K562 (cell line): ENCODE measurements around the gene USP10. TPM values are rescaled to one million over a fixed set of nuclear protein-coding genes. Genes with fewer than 3 reads are reported as not detected.

Experiments
- CBFB ChIP-seq: sonication (generic); formaldehyde crosslinking; IDR thresholded peaks from 2 replicates; pipeline ENCODE4 v1.4.0; 2020; ENCODE audit warnings: mild to moderate bottlenecking, missing genetic modification reagents
- COPS2 ChIP-seq: fragments of 450-650 bp; conservative IDR thresholded peaks from 2 replicates; pipeline ENCODE4 v1.6.1; 2016; ENCODE audit warnings: mild to moderate bottlenecking, moderate library complexity
- FOXA3 ChIP-seq, 2 experiments: fragments of 450-650 bp in 1 of 2; sonication (generic) in 1 of 2; formaldehyde crosslinking; IDR thresholded peaks in 1 of 2; conservative IDR thresholded peaks in 1 of 2; 2 replicates each; pipeline versions ENCODE4 v1.4.0 to v1.8.0; 2020 to 2022; ENCODE audit warnings: mild to moderate bottlenecking in 2 of 2, missing genetic modification reagents in 1 of 2
- GTF2A2 ChIP-seq: IDR thresholded peaks from 2 replicates; pipeline ENCODE4 v1.6.1; 2016; ENCODE audit warnings: mild to moderate bottlenecking, missing genetic modification characterization, missing compliant biosample characterization
- HDAC6 ChIP-seq: IDR thresholded peaks from 2 replicates; pipeline ENCODE4 v1.6.1; 2012; ENCODE audit warnings: low read depth, mild to moderate bottlenecking, control low read depth, inconsistent platforms, low read length, moderate library complexity
- ILF3 ChIP-seq: fragments of 450-650 bp; IDR thresholded peaks from 2 replicates; pipeline ENCODE4 v1.6.1; 2018; ENCODE audit warnings: antibody characterized with exemption, mild to moderate bottlenecking, moderate library complexity, borderline replicate concordance
- KAT2B ChIP-seq: IDR thresholded peaks from one replicate; pipeline ENCODE4 v1.6.1; 2012; ENCODE audit warnings: low read depth, mild to moderate bottlenecking, control low read depth, inconsistent platforms, low read length, moderate library complexity
- MEF2D ChIP-seq: conservative IDR thresholded peaks from 2 replicates; pipeline ENCODE4 v1.6.1; 2016; ENCODE audit warnings: low read depth, missing genetic modification characterization, missing compliant biosample characterization
- PHF20 ChIP-seq: fragments of 450-650 bp; IDR thresholded peaks from 2 replicates; pipeline ENCODE4 v1.6.1; 2018; ENCODE audit not compliant: partially characterized antibody
- SMAD1 ChIP-seq: fragments of 150-350 bp; IDR thresholded peaks from 2 replicates; pipeline ENCODE4 v1.6.1; 2014; ENCODE audit warnings: low read length, low read depth; ENCODE audit not compliant: partially characterized antibody
- SMAD4 ChIP-seq: fragments of 250-450 bp; sonication (Bioruptor Pico); conservative IDR thresholded peaks from 2 replicates; pipeline ENCODE4 v1.8.0; 2021; ENCODE audit warnings: inconsistent platforms, mild to moderate bottlenecking, moderate library complexity
- STAG1 ChIP-seq: sonication (generic); formaldehyde crosslinking; IDR thresholded peaks from 2 replicates; pipeline ENCODE4 v1.5.0; 2020; ENCODE audit warnings: missing genetic modification reagents, borderline replicate concordance
- TAF1 ChIP-seq: IDR thresholded peaks from 2 replicates; pipeline ENCODE4 v1.6.1; 2011; ENCODE audit warnings: mild to moderate bottlenecking, low read length, moderate library complexity; ENCODE audit not compliant: insufficient read depth, control insufficient read depth, severe bottlenecking; ENCODE audit errors: extremely low read depth
- TCF3 ChIP-seq: sonication (generic); formaldehyde crosslinking; IDR thresholded peaks from 2 replicates; pipeline ENCODE4 v1.4.0; 2020; ENCODE audit warnings: mild to moderate bottlenecking, missing genetic modification reagents
- TCF7 ChIP-seq: sonication (generic); IDR thresholded peaks from 2 replicates; pipeline ENCODE4 v1.6.1; 2016; ENCODE audit warnings: antibody characterized with exemption, borderline replicate concordance
- TEAD4 ChIP-seq, 2 experiments: sonication (generic) in 1 of 2; formaldehyde crosslinking in 1 of 2; IDR thresholded peaks; 2 replicates each; pipeline versions ENCODE4 v1.6.1 to v1.8.0; 2012 to 2022; ENCODE audit warnings: borderline replicate concordance in 1 of 2, inconsistent platforms in 1 of 2, low read length in 1 of 2, mild to moderate bottlenecking in 1 of 2, missing genetic modification reagents in 1 of 2
- YY1 ChIP-seq, 3 experiments: IDR thresholded peaks; 2 replicates each; pipeline ENCODE4 v1.6.1; 2011; ENCODE audit warnings: low read length in 2 of 3, mild to moderate bottlenecking in 2 of 3, moderate library complexity in 2 of 3, borderline replicate concordance in 1 of 3, control low read depth in 1 of 3, low read depth in 1 of 3; ENCODE audit not compliant: insufficient read depth in 3 of 3, insufficient replicate concordance in 2 of 3, control insufficient read depth in 1 of 3, insufficient read length in 1 of 3; ENCODE audit errors: extremely low read depth in 1 of 3
- ZNF24 ChIP-seq: fragments of 450-650 bp; IDR thresholded peaks from 2 replicates; pipeline ENCODE4 v1.6.1; 2016
- polyA plus RNA-seq, 8 experiments: library from polyadenylated mRNA; depleted of rRNA in 4 of 8; stranded (reverse) in 5 of 8; unstranded in 3 of 8; fragments of >200 nt; fragmentation: Nextera tagmentation in 2 of 8; fragmentation: Illumina TruSeq in 1 of 8; extraction: Ambion mirVana in 2 of 8; extraction: Trizol in 1 of 8; gene quantifications; 2 replicates each; pipeline versions ENCODE4 v1.2.1 to v1.2.3, GENCODE V29; 2011 to 2014; ENCODE audit warnings: inconsistent platforms in 1 of 8, missing spikeins in 1 of 8
- total RNA-seq, 7 experiments: library from RNA; depleted of rRNA in 6 of 7; stranded (reverse); fragments of >200 nt in 6 of 7; fragmentation: Illumina TruSeq in 2 of 7; extraction: Trizol in 2 of 7; gene quantifications; 2 replicates each; pipeline versions ENCODE4 v1.2.1 to v1.2.3, GENCODE V29; 2011 to 2021; ENCODE audit warnings: low replicate concordance in 1 of 7
- TF ChIP-seq, protein P1 (sequence below): fragments of 250-450 bp; sonication (Bioruptor Pico); IDR thresholded peaks from 2 replicates; pipeline ENCODE4 v1.4.0; 2020; ENCODE audit warnings: mild to moderate bottlenecking, moderate library complexity
- TF ChIP-seq, protein P2 (sequence below): sonication (generic); formaldehyde crosslinking; IDR thresholded peaks from 2 replicates; pipeline ENCODE4 v1.9.0; 2022; ENCODE audit warnings: mild to moderate bottlenecking, missing genetic modification reagents

The USP10 gene
- total and polyA plus RNA-seq, 9 of the 15 experiments (the other 6 are each of a cell fraction or from before 2014, with no cell fraction given): 61.7 to 197 (median 116) TPM

DNA sequence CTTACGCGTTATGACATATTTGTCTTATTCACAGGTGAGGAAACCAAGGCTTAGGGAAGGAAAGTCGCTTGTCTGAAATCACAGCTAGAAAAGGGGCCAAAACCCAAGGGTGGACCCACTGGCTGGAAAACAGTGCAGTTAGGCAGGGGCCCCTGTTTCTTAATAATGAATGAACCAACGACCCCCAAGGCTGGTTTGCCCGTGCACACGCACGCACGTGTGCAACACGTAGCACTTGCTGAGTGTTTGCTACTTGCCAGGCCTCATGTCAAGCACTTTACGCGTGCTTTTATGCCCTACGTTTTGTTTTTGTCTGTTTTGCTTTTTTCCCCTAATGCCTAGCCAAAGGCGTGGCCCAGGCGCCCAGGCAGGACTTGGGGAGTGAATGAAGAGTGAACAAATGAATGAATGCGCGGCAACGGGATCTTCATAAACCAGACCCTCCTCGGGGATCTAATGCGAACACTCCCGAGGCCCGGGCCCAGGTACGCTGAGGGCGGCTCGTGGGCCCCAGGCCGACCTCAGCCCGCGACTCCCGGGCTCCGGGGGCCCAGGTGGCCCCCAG is 571 bp upstream of the USP10 start (continued):
- TF ChIP-seq, protein P1, sequence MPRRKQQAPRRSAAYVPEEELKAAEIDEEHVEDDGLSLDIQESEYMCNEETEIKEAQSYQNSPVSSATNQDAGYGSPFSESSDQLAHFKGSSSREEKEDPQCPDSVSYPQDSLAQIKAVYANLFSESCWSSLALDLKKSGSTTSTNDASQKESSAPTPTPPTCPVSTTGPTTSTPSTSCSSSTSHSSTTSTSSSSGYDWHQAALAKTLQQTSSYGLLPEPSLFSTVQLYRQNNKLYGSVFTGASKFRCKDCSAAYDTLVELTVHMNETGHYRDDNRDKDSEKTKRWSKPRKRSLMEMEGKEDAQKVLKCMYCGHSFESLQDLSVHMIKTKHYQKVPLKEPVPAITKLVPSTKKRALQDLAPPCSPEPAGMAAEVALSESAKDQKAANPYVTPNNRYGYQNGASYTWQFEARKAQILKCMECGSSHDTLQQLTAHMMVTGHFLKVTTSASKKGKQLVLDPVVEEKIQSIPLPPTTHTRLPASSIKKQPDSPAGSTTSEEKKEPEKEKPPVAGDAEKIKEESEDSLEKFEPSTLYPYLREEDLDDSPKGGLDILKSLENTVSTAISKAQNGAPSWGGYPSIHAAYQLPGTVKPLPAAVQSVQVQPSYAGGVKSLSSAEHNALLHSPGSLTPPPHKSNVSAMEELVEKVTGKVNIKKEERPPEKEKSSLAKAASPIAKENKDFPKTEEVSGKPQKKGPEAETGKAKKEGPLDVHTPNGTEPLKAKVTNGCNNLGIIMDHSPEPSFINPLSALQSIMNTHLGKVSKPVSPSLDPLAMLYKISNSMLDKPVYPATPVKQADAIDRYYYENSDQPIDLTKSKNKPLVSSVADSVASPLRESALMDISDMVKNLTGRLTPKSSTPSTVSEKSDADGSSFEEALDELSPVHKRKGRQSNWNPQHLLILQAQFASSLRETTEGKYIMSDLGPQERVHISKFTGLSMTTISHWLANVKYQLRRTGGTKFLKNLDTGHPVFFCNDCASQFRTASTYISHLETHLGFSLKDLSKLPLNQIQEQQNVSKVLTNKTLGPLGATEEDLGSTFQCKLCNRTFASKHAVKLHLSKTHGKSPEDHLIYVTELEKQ: no peak
- no peak for TF ChIP-seq COPS2
- no peak for TF ChIP-seq YY1 (IDR thresholded peaks at IDR 0.05; ENCODE audit: borderline replicate concordance in 1 of 3, control insufficient read depth in 1 of 3, extremely low read depth in 1 of 3, insufficient read depth in 3 of 3, insufficient read length in 1 of 3, insufficient replicate concordance in 2 of 3, low read depth in 1 of 3, low read length in 2 of 3)
- TF ChIP-seq, protein P2, sequence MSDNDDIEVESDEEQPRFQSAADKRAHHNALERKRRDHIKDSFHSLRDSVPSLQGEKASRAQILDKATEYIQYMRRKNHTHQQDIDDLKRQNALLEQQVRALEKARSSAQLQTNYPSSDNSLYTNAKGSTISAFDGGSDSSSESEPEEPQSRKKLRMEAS (CRISPR knock-in tag): peak; percentile 56; the same call in 1 of the 2 replicates
- no peak for TF ChIP-seq SMAD1
- 0 out of 2 replicates have a peak, but pooled peaks have one; percentile 50 for TF ChIP-seq CBFB (CRISPR knock-in tag)
- no peak for TF ChIP-seq STAG1 (CRISPR knock-in tag)
- TF ChIP-seq TEAD4 (IDR thresholded peaks at IDR 0.05; ENCODE audit: low read length): no peak
- TF ChIP-seq TEAD4 (CRISPR knock-in tag; IDR thresholded peaks at IDR 0.05; ENCODE audit: borderline replicate concordance): no peak
- TF ChIP-seq TCF7: no peak
- TF ChIP-seq SMAD4 (CRISPR knock-in tag): 0 out of 2 replicates have a peak, but pooled peaks have one; percentile 26
- no peak for TF ChIP-seq GTF2A2 (tag)
- TF ChIP-seq ILF3: no peak
- peak; percentile 71 for TF ChIP-seq PHF20
- TF ChIP-seq FOXA3 (CRISPR knock-in tag; conservative IDR thresholded peaks at IDR 0.05 in 1 of 2, IDR thresholded peaks at IDR 0.05 in 1 of 2): peak in 1 of 2 experiments; percentile 68; a peak in 1 of 4 replicates
- no peak for TF ChIP-seq KAT2B
- TF ChIP-seq ZNF24: peak; percentile 98
- TF ChIP-seq TCF3 (CRISPR knock-in tag): no peak
- TF ChIP-seq HDAC6: no peak
- TF ChIP-seq MEF2D (tag): no peak
- no peak for TF ChIP-seq TAF1
